ENCODE data around the gene FBXO38. TPM values are rescaled to one million over a fixed set of nuclear protein-coding genes. Genes with fewer than 3 reads are reported as not detected.

The FBXO38 gene
- total RNA-seq, 1 donor from 2014 or later: 132 TPM

DNA sequence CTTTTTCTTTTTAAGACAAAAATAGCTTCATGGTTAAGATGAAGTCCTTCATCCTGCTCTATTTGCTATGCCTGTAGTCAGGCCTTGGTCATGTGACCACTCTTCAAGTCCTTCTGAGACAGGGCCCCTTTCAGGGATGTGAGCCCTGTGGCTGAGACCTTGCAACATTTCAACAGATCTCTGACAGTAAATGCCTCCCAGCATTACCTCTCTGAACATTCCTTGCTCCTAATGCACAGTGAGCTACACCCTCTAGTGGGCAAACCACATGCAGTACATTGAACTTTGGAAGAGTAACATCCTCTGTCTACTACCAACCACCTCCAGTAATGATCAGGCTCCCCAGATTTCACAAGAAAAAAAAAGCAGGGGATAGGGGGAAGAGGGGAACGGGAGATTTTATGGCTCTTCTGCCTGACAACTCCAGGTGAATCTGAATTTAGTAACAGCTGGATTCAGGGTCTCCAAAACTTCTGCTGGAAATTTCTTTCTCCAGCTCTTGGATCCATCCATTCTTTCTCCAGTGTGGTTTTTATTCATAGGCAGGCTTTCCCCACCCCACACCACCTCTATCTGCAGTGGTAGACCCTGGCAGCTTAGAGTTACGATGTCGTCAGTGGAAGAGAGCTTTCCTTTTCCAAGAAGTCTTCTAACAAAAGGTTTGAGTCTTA, 8.9 kb upstream of the FBXO38 start:
- peak; percentile 19 for DNase-seq
- Mint-ChIP-seq H3K27me3 (ENCODE audit: unreplicated experiment) (no peaks in the 10 kb centered on the region), H3K36me3 (ENCODE audit: unreplicated experiment) (no peaks in the 10 kb centered on the region), H3K9me3 (ENCODE audit: unreplicated experiment) (no peaks in the 10 kb centered on the region), H3K4me3 (ENCODE audit: unreplicated experiment) (no peak overlapping the region), H3K27ac (ENCODE audit: unreplicated experiment) (no peak overlapping the region), H3K4me1 (ENCODE audit: low read depth, unreplicated experiment) (no peaks in the 10 kb centered on the region)
- peak; percentile 71 for TF ChIP-seq CTCF (IDR thresholded peaks at IDR 0.05; ENCODE audit: partially characterized antibody, unreplicated experiment)

GRCh38 chr5:148376198-148376597, 7.6 kb upstream of the FBXO38 start:
- no peaks in the 10 kb centered on the region for H3K27me3 Mint-ChIP-seq (ENCODE audit: unreplicated experiment)
- no peak overlapping the region for H3K4me3 Mint-ChIP-seq (ENCODE audit: unreplicated experiment)
- H3K4me1 Mint-ChIP-seq (ENCODE audit: low read depth, unreplicated experiment): no peaks in the 10 kb centered on the region
- DNase-seq: no peak
- no peaks in the 10 kb centered on the region for H3K9me3 Mint-ChIP-seq (ENCODE audit: unreplicated experiment)
- no peak overlapping the region for H3K27ac Mint-ChIP-seq (ENCODE audit: unreplicated experiment)
- H3K36me3 Mint-ChIP-seq (ENCODE audit: unreplicated experiment): no peaks in the 10 kb centered on the region
- TF ChIP-seq CTCF (IDR thresholded peaks at IDR 0.05; ENCODE audit: partially characterized antibody, unreplicated experiment): no peak

GRCh38 chr5:148378670-148379069, 5.1 kb upstream of the FBXO38 start:
- peaks cover 3% of the 10 kb centered on the region for H3K4me1 Mint-ChIP-seq (ENCODE audit: low read depth, unreplicated experiment)
- no peak for TF ChIP-seq CTCF (IDR thresholded peaks at IDR 0.05; ENCODE audit: partially characterized antibody, unreplicated experiment)
- H3K9me3 Mint-ChIP-seq (ENCODE audit: unreplicated experiment): peaks cover 3% of the 10 kb centered on the region
- H3K27ac Mint-ChIP-seq (ENCODE audit: unreplicated experiment): no peak overlapping the region
- peaks cover 4% of the 10 kb centered on the region for H3K27me3 Mint-ChIP-seq (ENCODE audit: unreplicated experiment)
- no peaks in the 10 kb centered on the region for H3K36me3 Mint-ChIP-seq (ENCODE audit: unreplicated experiment)
- DNase-seq: no peak
- H3K4me3 Mint-ChIP-seq (ENCODE audit: unreplicated experiment): no peak overlapping the region

- Mint-ChIP-seq H3K4me3 (ENCODE audit: unreplicated experiment) (no peak overlapping the region), H3K36me3 (ENCODE audit: unreplicated experiment) (no peaks in the 10 kb centered on the region), H3K4me1 (ENCODE audit: low read depth, unreplicated experiment) (peaks cover 3% of the 10 kb centered on the region), H3K27me3 (ENCODE audit: unreplicated experiment) (peaks cover 9% of the 10 kb centered on the region), H3K27ac (ENCODE audit: unreplicated experiment) (no peak overlapping the region), H3K9me3 (ENCODE audit: unreplicated experiment) (peaks cover 6% of the 10 kb centered on the region)
- no peak for TF ChIP-seq CTCF (IDR thresholded peaks at IDR 0.05; ENCODE audit: partially characterized antibody, unreplicated experiment)
- DNase-seq: no peak
Observed at GRCh38 chr5:148379340-148379739, 4.4 kb upstream of the FBXO38 start.

DNA sequence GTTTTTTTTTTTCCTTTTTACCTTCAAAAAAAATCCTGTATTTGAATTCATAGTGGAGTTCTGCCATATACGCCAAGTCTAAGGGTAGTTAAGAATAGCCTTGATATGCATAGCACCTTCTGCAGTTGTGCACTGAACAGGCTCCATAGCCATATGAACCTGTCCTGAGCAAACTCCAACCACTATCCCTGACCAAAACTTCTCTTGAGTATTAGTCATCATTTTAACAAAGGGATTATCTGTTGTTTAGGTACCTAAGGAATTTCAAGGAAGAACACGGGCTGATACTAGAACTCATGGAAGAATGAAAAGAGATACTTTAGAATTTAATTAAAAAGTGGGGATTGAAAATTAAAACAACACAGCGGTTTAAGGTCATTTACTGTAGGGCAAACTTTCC, 1.9 kb upstream of the FBXO38 start:
- Mint-ChIP-seq H3K4me3 (ENCODE audit: unreplicated experiment) (peak overlapping the region; percentile 40), H3K36me3 (ENCODE audit: unreplicated experiment) (no peaks in the 10 kb centered on the region), H3K4me1 (ENCODE audit: low read depth, unreplicated experiment) (peaks cover 14% of the 10 kb centered on the region), H3K27me3 (ENCODE audit: unreplicated experiment) (peaks cover 11% of the 10 kb centered on the region), H3K9me3 (ENCODE audit: unreplicated experiment) (peaks cover 12% of the 10 kb centered on the region), H3K27ac (ENCODE audit: unreplicated experiment) (no peak overlapping the region)
- TF ChIP-seq CTCF (IDR thresholded peaks at IDR 0.05; ENCODE audit: partially characterized antibody, unreplicated experiment): no peak
- no peak for DNase-seq
